MM.1S (cell line): ENCODE results near the gene CEP78.
A peak's percentile ranks its signal among the peaks of the same experiment; 100 is the strongest.
"Not testable (repeated sequence)": the region's sequence is repeated elsewhere in the genome, so short reads cannot be mapped to it uniquely, and the experiment has no call there.

ENCODE experiments used
- DNase-seq: peaks from one replicate; pipeline ENCODE4 v3.0.0-alpha.2; 2015
- H2AFZ ChIP-seq: fragments of 300-600 bp; sonication (generic); 2 replicates; pipeline ENCODE4 v1.6.0; 2016; ENCODE audit warnings: antibody characterized with exemption, low read length
- H3F3A ChIP-seq: fragments of 300-600 bp; sonication (generic); 2 replicates; pipeline ENCODE4 v1.6.1; 2016; ENCODE audit warnings: mild to moderate bottlenecking, antibody characterized with exemption, low read length, moderate library complexity, mixed read lengths; ENCODE audit not compliant: insufficient read depth
- H3K27ac ChIP-seq: fragments of 300-600 bp; sonication (generic); 2 replicates; pipeline ENCODE4 v1.5.1; 2016; ENCODE audit warnings: mild to moderate bottlenecking, low read length
- H3K27me3 ChIP-seq: fragments of 300-600 bp; sonication (generic); replicated peaks from 2 replicates; pipeline ENCODE4 v1.6.0; 2016; ENCODE audit warnings: low read length; ENCODE audit not compliant: insufficient read depth
- H3K36me3 ChIP-seq: fragments of 300-600 bp; sonication (generic); replicated peaks from 2 replicates; pipeline ENCODE4 v1.6.1; 2016; ENCODE audit warnings: mild to moderate bottlenecking, low read length, mixed read lengths; ENCODE audit not compliant: insufficient read depth
- H3K4me1 ChIP-seq: fragments of 300-600 bp; sonication (generic); 2 replicates; pipeline ENCODE4 v1.6.1; 2016; ENCODE audit warnings: low read length, mixed read lengths
- H3K4me2 ChIP-seq: fragments of 300-600 bp; sonication (generic); 2 replicates; pipeline ENCODE4 v1.6.0; 2016; ENCODE audit warnings: low read depth, low read length
- H3K4me3 ChIP-seq: fragments of 300-600 bp; sonication (generic); 2 replicates; pipeline ENCODE4 v1.5.1; 2016; ENCODE audit warnings: low read length, mixed read lengths
- H3K79me2 ChIP-seq: fragments of 300-600 bp; sonication (generic); 2 replicates; pipeline ENCODE4 v1.6.1; 2016; ENCODE audit warnings: mixed run types, low read length, mixed read lengths
- H3K9ac ChIP-seq: fragments of 300-600 bp; sonication (generic); 2 replicates; pipeline ENCODE4 v1.6.1; 2016; ENCODE audit warnings: low read length, mixed read lengths
- H3K9me2 ChIP-seq: fragments of 300-600 bp; sonication (generic); replicated peaks from 2 replicates; pipeline ENCODE4 v1.6.1; 2016; ENCODE audit warnings: mild to moderate bottlenecking, low read length, mixed read lengths; ENCODE audit not compliant: insufficient read depth
- H3K9me3 ChIP-seq: fragments of 300-600 bp; sonication (generic); replicated peaks from 2 replicates; pipeline ENCODE4 v1.6.1; 2016; ENCODE audit warnings: mild to moderate bottlenecking, low read length, mixed read lengths; ENCODE audit not compliant: insufficient read depth
- H4K20me1 ChIP-seq: fragments of 300-600 bp; sonication (generic); 2 replicates; pipeline ENCODE4 v1.6.1; 2016; ENCODE audit warnings: mild to moderate bottlenecking, low read length, moderate library complexity, mixed read lengths; ENCODE audit not compliant: insufficient read depth
- CTCF ChIP-seq: fragments of 300-600 bp; sonication (generic); IDR thresholded peaks from 2 replicates; pipeline ENCODE4 v1.5.1; 2016; ENCODE audit warnings: antibody characterized with exemption, low read length, mixed read lengths
- EZH2 ChIP-seq: fragments of 300-600 bp; sonication (generic); optimal IDR thresholded peaks from 2 replicates; pipeline ENCODE3; 2017; ENCODE audit warnings: low read depth, mild to moderate bottlenecking, antibody characterized with exemption, low read length, mixed read lengths
- EZH2phosphoT487 ChIP-seq: fragments of 300-600 bp; sonication (generic); IDR thresholded peaks from 2 replicates; pipeline ENCODE4 v1.6.1; 2018; ENCODE audit warnings: antibody characterized with exemption, low read length

The CEP78 gene

GRCh38 chr9:78196258-78196657 is 39.6 kb upstream of the CEP78 start:
- H3K9me2 ChIP-seq: no peaks in the 10 kb centered on the region
- TF ChIP-seq CTCF (no peak), EZH2 (no peak), EZH2phosphoT487 (no peak)
- H3K36me3 ChIP-seq: no peaks in the 10 kb centered on the region
- 0 out of 2 replicates have a peak overlapping the region, but pooled peaks have one; percentile 0 for H3K9ac ChIP-seq
- no peaks in the 10 kb centered on the region for H3K79me2 ChIP-seq
- H3K4me2 ChIP-seq: peak overlapping the region; percentile 41
- peak; percentile 24 for DNase-seq
- H3K4me3 ChIP-seq: peak overlapping the region; percentile 23; the same call in 1 of the 2 replicates
- peak overlapping the region; percentile 16; the same call in 1 of the 2 replicates for H2AFZ ChIP-seq
- peaks cover 28% of the 10 kb centered on the region for H3K4me1 ChIP-seq
- no peaks in the 10 kb centered on the region for H3K27me3 ChIP-seq
- no peaks in the 10 kb centered on the region for H3K9me3 ChIP-seq
- no peaks in the 10 kb centered on the region for H4K20me1 ChIP-seq
- peaks cover 15% of the 10 kb centered on the region for H3F3A ChIP-seq
- peak overlapping the region; percentile 71 for H3K27ac ChIP-seq

GRCh38 chr9:78201158-78201777 is 34.6 kb upstream of the CEP78 start:
- peak; percentile 90 for DNase-seq
- H3K4me2 ChIP-seq: peak overlapping the region; percentile 54; the same call in 1 of the 2 replicates
- H2AFZ ChIP-seq: peak overlapping the region; percentile 68

DNA sequence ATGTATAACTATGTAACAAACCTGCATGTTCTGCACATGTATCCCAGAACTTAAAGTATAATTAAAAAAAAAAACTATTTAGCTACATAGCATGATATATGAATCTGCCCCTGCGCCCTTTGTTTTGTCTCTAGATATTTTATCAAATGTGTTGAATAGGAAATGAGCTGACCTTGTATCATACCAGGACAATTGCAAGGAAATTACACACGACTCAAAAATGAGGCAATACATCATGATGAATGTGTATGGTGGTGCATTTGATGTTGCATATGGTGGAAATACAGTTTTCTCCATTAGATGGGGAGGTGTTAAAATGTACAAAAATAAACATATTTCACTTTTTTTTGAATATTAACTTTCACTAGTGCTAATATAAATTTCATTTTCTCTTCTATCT is 28.6 kb upstream of the CEP78 start:
- Histone ChIP-seq H3K4me2 (no peak overlapping the region), H3K9me3 (no peaks in the 10 kb centered on the region), H3K27ac (no peak overlapping the region), H3K27me3 (no peaks in the 10 kb centered on the region), H3K79me2 (no peaks in the 10 kb centered on the region), H3K9ac (no peak overlapping the region), H2AFZ (no peak overlapping the region), H3F3A (peaks cover 11% of the 10 kb centered on the region), H3K4me3 (no peak overlapping the region), H3K4me1 (peaks cover 16% of the 10 kb centered on the region), H3K9me2 (no peaks in the 10 kb centered on the region), H3K36me3 (no peaks in the 10 kb centered on the region), H4K20me1 (no peaks in the 10 kb centered on the region)
- no peak for DNase-seq
- TF ChIP-seq EZH2phosphoT487 (no peak), EZH2 (no peak), CTCF (no peak)

More at GRCh38 chr9:78201158-78201777, 34.6 kb upstream of the CEP78 start:
- not testable (repeated sequence) for H4K20me1 ChIP-seq, H3K9ac ChIP-seq, H3K79me2 ChIP-seq, H3K9me3 ChIP-seq, H3F3A ChIP-seq, H3K9me2 ChIP-seq, H3K36me3 ChIP-seq, H3K27me3 ChIP-seq
- H3K4me1 ChIP-seq: peaks cover 21% of the 10 kb centered on the region
- H3K4me3 ChIP-seq: peak overlapping the region; percentile 38; the same call in 1 of the 2 replicates
- H3K27ac ChIP-seq: peak overlapping the region; percentile 53; the same call in 1 of the 2 replicates
- TF ChIP-seq CTCF: peak; percentile 23
